SU-DHL-6 (cell line): Measurements from ENCODE around the gene FIGNL2.

ENCODE experiments used
- H2AFZ ChIP-seq: fragments of 200-600 bp; sonication (generic); 2 replicates; pipeline ENCODE4 v1.6.1; 2014; ENCODE audit warnings: low read depth, mild to moderate bottlenecking, moderate library complexity, mixed read lengths, antibody characterized with exemption, low read length; ENCODE audit not compliant: severe bottlenecking
- H3F3A ChIP-seq: fragments of 200-600 bp; shearing (Covaris generic); 2 replicates; pipeline ENCODE4 v1.6.0; 2016; ENCODE audit warnings: antibody characterized with exemption, mild to moderate bottlenecking; ENCODE audit not compliant: insufficient read depth
- H3K27ac ChIP-seq: fragments of 200-600 bp; sonication (generic); 2 replicates; pipeline ENCODE4 v1.5.1; 2016; ENCODE audit warnings: low read depth, mild to moderate bottlenecking, low read length, moderate library complexity, mixed read lengths
- H3K27me3 ChIP-seq: fragments of 200-600 bp; sonication (generic), shearing (Covaris generic); 2 replicates; pipeline ENCODE4 v1.6.0; 2014; ENCODE audit warnings: mild to moderate bottlenecking, low read length
- H3K36me3 ChIP-seq: fragments of 200-600 bp; sonication (generic); 2 replicates; pipeline ENCODE4 v1.6.1; 2014; ENCODE audit warnings: mild to moderate bottlenecking, low read length, mixed read lengths
- H3K4me2 ChIP-seq: fragments of 300-600, 200-600 bp; shearing (Covaris generic), sonication (generic); 2 replicates; pipeline ENCODE4 v1.6.0; 2014; ENCODE audit warnings: low read length, low read depth, mild to moderate bottlenecking; ENCODE audit not compliant: poor library complexity, severe bottlenecking
- H3K4me3 ChIP-seq: fragments of 200-600 bp; sonication (generic); 2 replicates; pipeline ENCODE4 v1.5.1; 2014; ENCODE audit warnings: antibody characterized with exemption, low read length, mild to moderate bottlenecking, mixed read lengths; ENCODE audit not compliant: insufficient read depth, poor library complexity, severe bottlenecking
- H3K79me2 ChIP-seq: fragments of 200-600 bp; sonication (generic); 2 replicates; pipeline ENCODE4 v1.6.1; 2014; ENCODE audit warnings: mild to moderate bottlenecking, low read length, moderate library complexity; ENCODE audit not compliant: insufficient read depth
- H3K9ac ChIP-seq: fragments of 200-600 bp; sonication (generic); 2 replicates; pipeline ENCODE4 v1.7.0; 2014; ENCODE audit warnings: mild to moderate bottlenecking, low read length
- H3K9me2 ChIP-seq: fragments of 200-600 bp; sonication (generic); replicated peaks from 2 replicates; pipeline ENCODE4 v1.6.1; 2014; ENCODE audit warnings: low read length; ENCODE audit not compliant: insufficient read depth
- H3K9me3 ChIP-seq: fragments of 200-600 bp; sonication (generic); 2 replicates; pipeline ENCODE4 v1.6.1; 2014; ENCODE audit warnings: low read length, mixed read lengths; ENCODE audit not compliant: insufficient read depth
- H4K20me1 ChIP-seq: fragments of 200-600 bp; sonication (generic); 2 replicates; pipeline ENCODE4 v1.6.1; 2014; ENCODE audit warnings: low read depth, mild to moderate bottlenecking, antibody characterized with exemption, low read length, moderate library complexity, mixed read lengths
- CTCF ChIP-seq: fragments of 200-600 bp; sonication (generic); IDR thresholded peaks from one replicate; pipeline ENCODE4 v1.5.1; 2017; ENCODE audit warnings: antibody characterized with exemption, mild to moderate bottlenecking, low read length, moderate library complexity; ENCODE audit not compliant: insufficient read depth, poor library complexity, severe bottlenecking
- EZH2phosphoT487 ChIP-seq: fragments of 200-600 bp; sonication (generic), shearing (Covaris generic); conservative IDR thresholded peaks from 2 replicates; pipeline ENCODE4 v1.6.1; 2018; ENCODE audit warnings: mild to moderate bottlenecking, antibody characterized with exemption, low read length, moderate library complexity, mixed read lengths

Gene FIGNL2

DNA sequence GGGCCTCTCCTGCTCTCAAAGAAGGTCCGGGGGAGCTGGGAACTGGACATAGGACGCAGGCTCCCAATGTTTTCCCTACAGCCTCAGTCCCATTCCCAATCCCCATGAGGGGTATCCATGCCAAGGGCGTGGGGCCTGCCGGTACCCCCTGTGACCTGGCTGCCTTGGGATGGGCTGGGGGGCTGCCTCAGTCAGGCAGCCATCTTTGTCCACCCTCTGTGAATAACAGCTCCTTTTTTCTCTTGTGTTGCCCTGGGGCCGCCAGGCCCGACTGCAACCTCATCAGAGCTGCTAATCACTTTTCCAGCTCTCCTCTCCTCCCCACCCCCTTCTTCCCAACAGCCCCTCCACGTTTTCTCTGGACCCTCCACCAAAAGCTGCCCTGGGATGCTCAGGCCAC is 11.2 kb downstream of the FIGNL2 start:
- Histone ChIP-seq H3F3A (no peaks in the 10 kb centered on the region), H3K9ac (no peak overlapping the region), H3K27me3 (no peaks in the 10 kb centered on the region)

GRCh38 chr12:51836827-51837173 is 11.7 kb downstream of the FIGNL2 start:
- H3K9me3 ChIP-seq: no peaks in the 10 kb centered on the region
- no peaks in the 10 kb centered on the region for H3K79me2 ChIP-seq
- no peak overlapping the region for H3K9ac ChIP-seq
- H3K4me2 ChIP-seq: no peak overlapping the region
- no peak overlapping the region for H2AFZ ChIP-seq
- H3F3A ChIP-seq: no peaks in the 10 kb centered on the region
- H3K9me2 ChIP-seq: no peaks in the 10 kb centered on the region
- no peaks in the 10 kb centered on the region for H4K20me1 ChIP-seq
- TF ChIP-seq CTCF (no peak), EZH2phosphoT487 (no peak)
- H3K27ac ChIP-seq: no peak overlapping the region
- H3K36me3 ChIP-seq: no peaks in the 10 kb centered on the region
- no peak overlapping the region for H3K4me3 ChIP-seq
- no peaks in the 10 kb centered on the region for H3K27me3 ChIP-seq

More for the DNA sequence above, 11.2 kb downstream of the FIGNL2 start:
- Histone ChIP-seq H3K9me3 (no peaks in the 10 kb centered on the region), H3K9me2 (no peaks in the 10 kb centered on the region), H3K79me2 (no peaks in the 10 kb centered on the region), H3K36me3 (no peaks in the 10 kb centered on the region), H3K27ac (no peak overlapping the region), H4K20me1 (no peaks in the 10 kb centered on the region), H3K4me3 (no peak overlapping the region), H3K4me2 (no peak overlapping the region), H2AFZ (no peak overlapping the region)
- no peak for TF ChIP-seq CTCF
- TF ChIP-seq EZH2phosphoT487: no peak

GRCh38 chr12:51836041-51836826 is 12.3 kb downstream of the FIGNL2 start:
- TF ChIP-seq EZH2phosphoT487: no peak
- no peak for TF ChIP-seq CTCF
- Histone ChIP-seq H3K4me2 (no peak overlapping the region), H3K36me3 (no peaks in the 10 kb centered on the region), H3K27me3 (no peaks in the 10 kb centered on the region), H3K27ac (no peak overlapping the region), H3F3A (no peaks in the 10 kb centered on the region), H2AFZ (no peak overlapping the region), H4K20me1 (no peaks in the 10 kb centered on the region), H3K4me3 (no peak overlapping the region), H3K79me2 (no peaks in the 10 kb centered on the region), H3K9me2 (no peaks in the 10 kb centered on the region), H3K9ac (no peak overlapping the region), H3K9me3 (no peaks in the 10 kb centered on the region)
